NCI-H1105 (cell line): ENCODE data around the gene HAND1.

Source experiments
- DNase-seq: peaks from one replicate; lab custom pipeline; 2025; lab: John Stamatoyannopoulos, UW

Gene HAND1

GRCh38 chr5:154505567-154505966 is 27.5 kb upstream of the HAND1 start:
- DNase-seq = no peak

DNA sequence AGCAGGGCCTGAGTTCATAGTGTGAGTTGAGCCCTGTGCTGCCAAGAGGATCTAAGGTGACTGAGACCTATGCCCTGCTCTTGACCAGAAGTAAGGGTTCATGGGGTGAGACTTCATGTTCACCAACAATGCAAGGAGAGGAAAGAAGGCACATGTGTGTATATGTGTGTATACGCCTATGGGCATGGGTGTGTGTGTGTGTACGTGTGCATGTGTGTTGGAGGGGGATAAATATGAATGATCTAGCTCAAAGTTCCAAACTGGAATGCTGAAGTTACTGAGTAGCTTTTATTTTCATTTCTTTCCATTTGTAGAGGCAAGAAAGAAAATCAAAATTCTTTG is 25.6 kb upstream of the HAND1 start:
- DNase-seq = no peak

DNA sequence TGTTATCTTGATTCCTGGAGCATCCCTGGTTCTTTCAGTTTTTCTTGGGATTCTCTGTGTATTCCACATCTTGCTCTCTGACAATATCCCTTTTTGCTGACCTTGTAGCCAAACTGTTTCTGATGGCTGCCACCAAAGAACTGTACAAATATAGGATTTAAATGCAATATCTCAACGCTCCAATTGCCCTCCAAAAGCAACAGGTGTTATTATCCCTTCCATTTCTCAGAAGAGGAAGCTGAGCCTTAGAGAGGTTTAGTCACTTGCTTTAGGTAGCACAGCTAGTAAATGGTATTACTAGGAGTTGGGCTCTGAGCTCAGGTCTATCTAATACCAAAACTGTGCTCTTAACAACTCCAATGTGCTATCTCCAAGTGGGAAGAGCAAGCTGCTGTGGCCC is 24.2 kb upstream of the HAND1 start:
- no peak for DNase-seq

GRCh38 chr5:154501566-154501965 is 23.5 kb upstream of the HAND1 start:
- no peak for DNase-seq

DNA sequence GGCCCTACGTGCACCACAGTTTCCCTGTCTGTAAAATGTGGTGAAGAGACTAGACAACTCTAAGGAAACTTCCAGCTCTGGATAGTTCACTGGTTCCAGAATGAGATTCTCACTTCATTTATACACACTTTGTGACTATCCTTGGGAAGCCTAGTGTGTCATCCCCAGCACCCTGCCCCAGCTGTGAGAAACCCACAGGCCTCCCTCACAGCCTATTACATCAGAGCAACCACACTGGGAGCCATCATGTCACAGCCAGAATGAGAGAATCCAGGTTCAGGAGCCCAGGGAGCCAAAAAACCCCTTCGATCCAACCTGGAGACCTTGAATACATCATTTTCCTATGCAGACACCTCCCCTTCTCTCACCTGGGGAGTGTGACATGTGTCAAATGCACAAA is 21.0 kb upstream of the HAND1 start:
- DNase-seq = no peak

DNA sequence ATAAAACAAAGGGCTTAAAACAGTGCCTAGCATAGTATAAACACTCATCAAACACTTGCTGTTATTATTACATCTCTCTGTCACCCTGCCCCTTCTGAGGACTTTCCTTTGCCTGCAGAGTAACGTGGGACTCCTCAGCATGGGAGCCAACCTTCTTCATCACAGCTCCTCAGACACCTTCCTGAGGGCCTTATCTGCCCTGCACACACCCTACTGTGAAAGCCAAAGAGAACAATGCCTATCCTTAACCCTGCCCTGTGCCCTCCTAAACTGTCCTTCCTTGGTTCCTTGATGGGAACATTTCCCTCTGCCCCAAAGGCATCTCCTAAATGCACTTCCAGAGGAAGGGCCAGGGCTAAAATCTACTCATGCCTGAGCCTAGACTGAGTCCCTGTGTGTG is 20.6 kb upstream of the HAND1 start:
- no peak for DNase-seq

- DNase-seq = no peak
Measured at GRCh38 chr5:154494036-154494435, 16.0 kb upstream of the HAND1 start.

- DNase-seq = no peak
Measured at GRCh38 chr5:154493274-154493673, 15.2 kb upstream of the HAND1 start.

DNA sequence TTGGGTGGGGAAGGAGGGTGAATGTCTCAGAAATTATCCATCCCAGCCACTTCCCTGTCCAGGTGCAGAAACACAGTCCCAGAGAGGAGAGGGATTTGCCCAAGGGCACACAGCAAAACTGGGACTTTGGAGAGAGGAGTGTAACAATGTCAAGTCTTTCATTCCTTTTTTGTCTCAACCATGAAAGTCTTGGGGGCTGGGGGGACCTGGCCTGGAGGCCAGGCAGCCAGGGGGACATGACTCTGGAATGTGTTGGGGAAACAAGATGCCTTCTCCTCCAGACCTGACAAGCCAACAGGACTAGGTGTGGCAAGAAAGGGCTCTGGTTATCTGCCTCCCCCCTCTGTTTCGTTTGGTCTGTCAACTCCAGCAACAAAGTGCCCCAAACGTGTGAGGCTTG is 13.9 kb upstream of the HAND1 start:
- DNase-seq = no peak

GRCh38 chr5:154487541-154487940 is 9.5 kb upstream of the HAND1 start:
- no peak for DNase-seq

DNA sequence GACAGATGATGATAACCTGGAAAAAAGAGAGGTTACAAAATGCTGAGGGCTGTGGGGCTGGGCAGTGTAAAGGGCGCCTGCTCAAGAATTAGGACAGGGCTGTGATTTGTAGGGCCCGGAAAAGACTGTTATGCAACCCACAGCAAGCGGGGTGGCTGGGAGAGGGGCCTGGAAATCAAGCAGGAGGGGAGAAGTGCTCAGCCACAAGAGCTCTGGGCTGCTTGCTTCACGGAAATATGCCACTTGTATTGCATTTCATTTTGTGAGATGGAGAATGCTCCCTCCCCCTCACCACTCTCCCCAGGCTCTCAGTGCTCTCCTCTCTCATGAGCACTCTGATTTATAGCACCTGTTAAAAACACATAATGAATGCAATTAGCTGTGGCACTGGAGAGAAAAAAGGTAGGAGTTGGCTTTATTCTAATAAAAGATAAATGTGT is 8.4 kb upstream of the HAND1 start:
- DNase-seq = peak; percentile 63

DNA sequence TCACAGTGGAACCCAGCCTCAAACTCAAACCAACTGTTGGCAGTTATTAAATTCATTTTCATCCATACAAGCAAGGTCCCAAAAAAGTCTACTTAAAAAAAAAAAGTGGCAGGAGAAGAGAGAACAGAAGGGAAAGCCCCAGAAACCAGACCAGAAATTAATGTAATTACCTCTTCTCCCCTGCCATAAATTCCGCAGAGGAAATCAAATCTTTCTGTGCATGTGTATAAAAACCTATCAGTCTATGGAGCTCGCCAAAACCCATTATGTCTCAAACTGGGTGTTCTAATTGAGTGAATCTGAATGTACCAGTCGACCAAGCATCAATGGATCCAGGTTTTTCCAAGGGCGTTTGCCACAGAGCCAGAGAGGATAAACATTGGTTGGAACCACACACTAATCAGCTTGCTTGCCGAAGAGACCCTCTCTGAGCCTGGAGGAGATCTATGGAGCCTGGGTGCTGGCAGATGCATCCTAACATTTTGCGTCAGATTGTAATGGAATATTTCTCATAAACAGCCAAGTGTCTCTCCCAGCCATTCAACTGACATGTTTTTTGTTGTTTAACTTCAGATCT is 7.9 kb upstream of the HAND1 start:
- no peak for DNase-seq

GRCh38 chr5:154485096-154485491 is 7.1 kb upstream of the HAND1 start:
- DNase-seq = no peak

DNA sequence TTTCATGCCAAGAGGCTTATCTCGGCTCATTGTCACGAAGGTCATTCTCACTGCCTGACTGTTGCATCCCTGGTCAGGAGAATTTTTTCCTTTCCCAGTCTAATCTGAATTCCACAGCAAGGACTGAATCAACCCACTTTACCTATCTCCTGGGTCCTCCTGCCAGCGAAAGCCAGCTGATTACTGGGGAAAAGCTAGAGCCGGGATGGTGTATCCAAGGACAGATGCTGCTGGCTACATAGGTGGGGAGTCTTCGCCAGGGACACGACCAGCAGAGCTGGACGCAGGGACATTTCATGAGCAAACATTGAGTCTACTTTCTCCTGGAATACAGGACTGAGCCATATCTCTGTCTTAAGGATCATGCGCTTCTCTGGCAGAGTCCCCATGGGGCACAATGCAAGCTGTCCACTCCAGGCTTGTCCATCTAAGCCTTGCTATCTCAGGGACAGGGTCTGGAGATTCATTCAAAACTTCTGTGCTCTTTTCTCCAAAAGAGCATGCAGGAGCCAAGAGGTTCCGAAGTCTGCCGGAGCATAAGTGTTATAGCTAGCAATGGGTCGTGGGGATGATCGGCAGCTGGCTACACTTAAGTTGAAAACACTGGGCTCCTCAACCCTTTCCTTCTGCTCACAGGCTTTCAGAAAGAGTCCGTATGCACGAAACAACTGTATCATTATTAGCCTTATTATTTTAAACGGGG is 6.5 kb upstream of the HAND1 start:
- DNase-seq = no peak

GRCh38 chr5:154483654-154484392 is 5.8 kb upstream of the HAND1 start:
- DNase-seq = no peak

DNA sequence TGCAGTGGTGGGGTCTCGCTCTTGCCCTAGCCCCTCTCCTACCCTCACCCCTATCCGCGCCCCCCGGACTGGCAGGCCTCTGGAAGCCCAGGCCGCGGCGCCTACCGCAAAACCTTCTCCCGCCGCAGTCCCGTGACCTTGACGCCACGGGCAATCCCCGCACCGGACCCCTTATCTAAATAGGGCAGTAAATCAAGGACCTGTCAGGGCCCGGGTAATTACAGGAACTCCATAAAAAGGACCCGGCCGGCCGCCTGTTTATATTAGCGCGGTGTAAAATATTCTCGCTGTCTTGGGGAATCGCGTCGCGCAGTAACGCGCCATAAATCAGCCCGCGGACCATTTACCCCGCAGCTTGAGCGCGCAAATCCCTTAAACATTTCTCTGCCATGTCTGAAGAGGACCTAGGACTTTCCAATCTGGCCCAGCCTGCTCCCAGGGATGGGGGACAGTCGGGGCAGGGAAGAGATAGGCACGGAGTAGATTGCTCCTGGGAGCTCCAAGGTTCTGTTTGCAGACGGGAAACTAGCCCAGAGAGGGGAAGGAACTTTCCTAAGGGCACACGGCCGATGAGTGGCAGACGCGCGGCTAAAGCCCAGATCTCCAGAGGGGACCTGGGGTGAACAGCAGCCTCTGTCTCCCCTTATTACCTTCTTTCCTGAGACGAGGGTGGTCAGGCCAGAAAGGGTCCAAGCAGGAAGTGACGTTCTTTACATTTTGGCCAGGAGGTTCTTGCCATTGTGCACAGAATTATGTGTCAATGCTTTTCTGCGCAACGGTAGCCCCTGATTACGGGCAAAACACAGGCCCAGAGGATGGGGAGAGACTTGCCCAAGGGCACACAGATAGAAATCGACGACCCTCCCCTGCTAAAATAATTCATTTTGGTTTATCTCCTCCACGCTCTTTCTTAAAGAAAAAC is 4.8 kb upstream of the HAND1 start:
- DNase-seq = no peak

DNA sequence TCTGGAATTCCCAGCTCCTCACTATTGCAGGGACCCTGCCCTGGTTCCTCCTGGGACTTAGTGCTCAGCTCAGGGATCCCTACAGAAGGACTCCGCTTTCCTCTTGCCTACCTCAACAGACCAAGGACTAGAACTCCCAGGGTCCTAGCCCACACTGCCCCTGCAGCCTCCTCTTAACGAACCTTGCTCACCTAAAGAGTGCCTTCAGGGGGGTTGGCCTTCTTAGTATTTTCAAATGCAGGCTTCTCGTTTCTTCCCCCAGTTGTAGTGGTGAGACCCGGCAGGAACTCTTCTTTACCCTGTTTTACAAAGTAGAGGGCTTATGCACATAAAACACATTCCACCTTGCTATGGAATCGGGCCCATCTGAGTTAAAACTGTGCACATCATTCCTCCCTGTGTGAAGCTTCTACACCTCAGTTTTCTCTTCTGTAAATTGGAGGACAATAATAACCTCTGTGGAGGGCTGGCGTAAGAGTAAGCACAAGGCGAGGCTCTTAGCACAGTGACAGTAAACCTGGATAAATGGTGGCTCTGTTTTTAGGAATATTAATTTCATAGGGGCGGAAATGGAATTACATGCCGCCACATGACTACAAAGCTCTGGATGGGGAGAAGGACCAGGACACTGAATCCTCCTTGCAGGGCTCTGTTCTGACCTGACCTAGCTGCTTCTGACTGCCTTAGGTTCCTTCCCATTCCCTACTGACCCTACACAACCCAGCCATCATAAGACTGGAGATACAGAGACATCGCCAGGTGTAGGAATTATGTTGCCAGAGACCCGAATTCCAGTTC is 3.8 kb upstream of the HAND1 start:
- DNase-seq = no peak

DNA sequence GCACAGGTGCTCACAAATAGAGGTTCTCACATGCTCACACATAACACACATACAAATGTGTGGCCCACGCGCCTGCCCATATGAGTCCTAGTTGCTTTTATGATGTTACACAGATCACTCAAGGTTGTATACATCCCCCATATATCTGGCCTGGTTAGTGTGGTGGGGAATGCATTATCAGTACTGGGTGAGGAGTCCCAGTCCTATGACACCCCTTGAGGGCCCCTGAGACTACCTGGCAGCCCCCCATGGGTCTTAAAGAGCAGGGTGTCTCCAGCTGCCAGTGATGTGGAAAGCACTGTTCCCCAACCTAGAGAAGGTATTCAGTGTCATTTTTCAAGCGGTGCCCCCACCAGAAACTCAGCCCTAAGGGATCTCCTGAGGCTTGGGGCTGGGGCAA is 2.8 kb upstream of the HAND1 start:
- no peak for DNase-seq

DNA sequence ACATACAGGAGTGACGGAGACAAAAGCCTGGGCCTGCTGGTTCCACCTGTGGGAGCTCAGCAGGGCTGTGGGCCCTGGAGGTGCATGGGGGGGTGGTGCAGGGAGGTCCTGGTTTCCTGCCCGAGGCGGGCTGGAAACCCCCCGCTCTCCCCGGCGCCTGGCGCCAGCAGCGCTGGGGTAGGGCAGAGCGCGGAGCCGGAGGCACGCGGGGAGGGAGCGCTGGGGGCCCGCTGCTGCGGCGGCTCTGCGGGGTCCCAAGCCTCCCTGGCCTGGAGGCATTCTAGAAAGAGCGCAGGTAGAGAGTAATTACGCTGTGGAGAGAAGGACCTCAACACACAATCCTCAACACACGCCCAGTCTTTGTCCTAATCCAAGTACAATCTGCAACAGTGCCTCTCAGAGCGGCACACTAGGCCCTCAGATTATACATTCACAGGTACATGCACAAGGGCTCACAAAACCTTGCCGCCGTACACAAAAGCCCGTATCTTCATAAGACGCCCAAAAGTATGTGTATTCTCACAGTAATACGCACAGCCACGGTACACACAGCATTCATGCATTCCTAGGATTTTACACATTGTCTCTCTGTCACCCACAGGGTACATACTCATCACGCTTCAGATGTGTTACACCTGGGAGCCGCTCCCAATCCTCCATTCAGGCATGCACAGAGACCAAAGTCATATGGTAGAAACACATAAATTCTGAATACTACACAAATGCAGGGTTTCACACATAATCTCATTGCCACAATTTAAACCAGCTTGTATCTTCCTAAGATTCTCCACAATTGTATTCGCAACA is 2.1 kb upstream of the HAND1 start:
- no peak for DNase-seq

GRCh38 chr5:154479160-154479943 is 1.3 kb upstream of the HAND1 start:
- DNase-seq = no peak
